Keratinocyte (primary cell): ENCODE data around the gene SPATS2L.

Experiments used
- CTCF ChIP-seq, 3 experiments: IDR thresholded peaks in 1 of 3; conservative IDR thresholded peaks in 1 of 3; optimal IDR thresholded peaks in 1 of 3; 2 replicates in 2 of 3; 3 replicates in 1 of 3; pipeline versions ENCODE3 to v1.5.1; 2011; ENCODE audit warnings: low read length in 3 of 3, mild to moderate bottlenecking in 3 of 3, moderate library complexity in 2 of 3, control low read depth in 1 of 3, inconsistent platforms in 1 of 3; ENCODE audit not compliant: insufficient read depth in 2 of 3; ENCODE audit errors: extremely low read depth in 1 of 3
- EZH2 ChIP-seq: IDR thresholded peaks from one replicate; pipeline ENCODE4 v1.6.1; 2012; ENCODE audit warnings: inconsistent platforms, mild to moderate bottlenecking, low read length, moderate library complexity

DNA sequence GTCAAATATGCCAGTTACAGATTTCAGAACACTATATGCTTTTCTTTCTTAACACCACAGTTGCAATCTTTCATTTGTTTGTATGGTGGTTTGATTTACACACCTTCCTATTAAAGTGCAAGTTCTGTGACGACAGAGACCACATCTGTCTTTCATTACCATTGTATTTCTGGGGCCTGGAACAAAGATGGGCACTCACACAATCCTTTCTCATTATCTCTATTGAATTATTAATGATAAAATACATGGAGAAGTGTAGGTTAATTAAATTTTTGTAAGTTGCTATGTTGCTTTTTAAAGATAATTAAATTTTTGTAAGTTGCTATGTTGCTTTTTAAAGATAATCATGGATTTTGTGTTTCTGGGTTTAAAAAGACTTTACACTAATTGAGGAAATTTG is 123.5 kb downstream of the SPATS2L start:
- no peak for TF ChIP-seq CTCF (optimal IDR thresholded peaks at IDR 0.05 in 1 of 3, IDR thresholded peaks at IDR 0.05 in 1 of 3, conservative IDR thresholded peaks at IDR 0.05 in 1 of 3; ENCODE audit: extremely low read depth in 1 of 3, insufficient read depth in 2 of 3, low read length in 3 of 3)
- no peak for TF ChIP-seq EZH2
